ENCODE measurements around the gene SSX4.
"Not testable (repeated sequence)": the region's sequence is repeated elsewhere in the genome, so short reads cannot be mapped to it uniquely, and the experiment has no call there.

DNA sequence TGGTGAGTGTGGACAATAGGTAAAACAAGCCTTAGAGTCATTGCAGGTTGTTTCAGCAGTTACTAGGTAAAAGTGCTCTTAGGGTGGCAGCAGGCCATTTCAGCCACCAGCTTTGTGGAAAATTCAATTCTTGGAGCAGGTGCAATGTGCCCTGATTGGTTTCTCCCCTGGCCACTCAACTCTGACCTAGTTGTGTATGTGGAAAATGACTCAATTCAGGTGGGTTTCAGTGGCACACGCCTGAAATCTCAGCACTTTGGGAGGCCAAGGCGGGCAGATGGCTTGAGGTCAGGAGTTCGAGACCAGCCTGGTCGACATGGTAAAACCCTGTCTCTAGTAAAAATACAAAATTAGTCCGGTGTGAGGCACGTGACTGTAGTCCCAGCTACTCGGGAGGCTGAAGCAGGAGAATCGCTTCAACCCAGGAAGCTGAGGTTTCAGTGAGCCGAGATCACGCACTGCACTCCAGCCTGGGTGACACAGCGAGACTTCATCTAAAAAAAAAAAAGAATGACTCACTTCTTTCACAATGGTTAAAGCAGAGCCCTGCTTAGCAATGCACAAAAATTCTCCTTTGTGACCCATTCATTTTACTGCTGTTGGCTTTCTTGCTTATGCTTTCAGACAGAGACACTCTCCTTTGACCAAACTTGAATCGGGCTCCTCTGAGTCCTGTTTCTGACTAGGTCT, 43.8 kb downstream of the SSX4 start:
- TF ChIP-seq HDAC2 (CRISPR knock-in tag; IDR thresholded peaks at IDR 0.05); SETDB1 (CRISPR knock-in tag; IDR thresholded peaks at IDR 0.05; ENCODE audit: borderline replicate concordance); FOXM1 (CRISPR knock-in tag; IDR thresholded peaks at IDR 0.05); POLR2A (IDR thresholded peaks at IDR 0.05; ENCODE audit: insufficient read depth in 1 of 2, low read depth in 2 of 2, low read length in 2 of 2); NFATC3 (CRISPR knock-in tag; IDR thresholded peaks at IDR 0.05); IRF2 (CRISPR knock-in tag; IDR thresholded peaks at IDR 0.05); TARDBP (CRISPR knock-in tag; IDR thresholded peaks at IDR 0.05); ZNF343 (CRISPR knock-in tag; IDR thresholded peaks at IDR 0.05); EEA1 (CRISPR knock-in tag; IDR thresholded peaks at IDR 0.05; ENCODE audit: borderline replicate concordance); KAT2B (IDR thresholded peaks at IDR 0.05; ENCODE audit: borderline replicate concordance, low read depth, low read length); ZNF205 (CRISPR knock-in tag; IDR thresholded peaks at IDR 0.05); ELF4 (CRISPR knock-in tag; IDR thresholded peaks at IDR 0.05; ENCODE audit: borderline replicate concordance): not testable (repeated sequence)
- TF ChIP-seq, protein P1, sequence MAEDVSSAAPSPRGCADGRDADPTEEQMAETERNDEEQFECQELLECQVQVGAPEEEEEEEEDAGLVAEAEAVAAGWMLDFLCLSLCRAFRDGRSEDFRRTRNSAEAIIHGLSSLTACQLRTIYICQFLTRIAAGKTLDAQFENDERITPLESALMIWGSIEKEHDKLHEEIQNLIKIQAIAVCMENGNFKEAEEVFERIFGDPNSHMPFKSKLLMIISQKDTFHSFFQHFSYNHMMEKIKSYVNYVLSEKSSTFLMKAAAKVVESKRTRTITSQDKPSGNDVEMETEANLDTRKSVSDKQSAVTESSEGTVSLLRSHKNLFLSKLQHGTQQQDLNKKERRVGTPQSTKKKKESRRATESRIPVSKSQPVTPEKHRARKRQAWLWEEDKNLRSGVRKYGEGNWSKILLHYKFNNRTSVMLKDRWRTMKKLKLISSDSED (CRISPR knock-in tag; IDR thresholded peaks at IDR 0.05) = not testable (repeated sequence)
- TF ChIP-seq, protein P2, sequence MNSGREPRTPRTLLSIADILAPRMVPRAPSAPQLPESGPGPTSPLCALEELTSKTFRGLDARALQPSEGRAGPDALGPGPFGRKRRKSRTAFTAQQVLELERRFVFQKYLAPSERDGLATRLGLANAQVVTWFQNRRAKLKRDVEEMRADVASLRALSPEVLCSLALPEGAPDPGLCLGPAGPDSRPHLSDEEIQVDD (CRISPR knock-in tag; IDR thresholded peaks at IDR 0.05; ENCODE audit: borderline replicate concordance) = not testable (repeated sequence)

Data from HepG2 (cell line).